ENCODE data around the gene TCF15. TPM values are rescaled to one million over a fixed set of nuclear protein-coding genes. Genes with fewer than 3 reads are reported as not detected.

Gene TCF15
- total RNA-seq, 1 donor from 2014 or later = not detected

- TF ChIP-seq CTCF (IDR thresholded peaks at IDR 0.05; ENCODE audit: insufficient read depth, low read length, severe bottlenecking) = no peak
Observed at GRCh38 chr20:626579-626978, 16.5 kb upstream of the TCF15 start.

GRCh38 chr20:625360-625932, 15.3 kb upstream of the TCF15 start:
- no peak for TF ChIP-seq CTCF (IDR thresholded peaks at IDR 0.05; ENCODE audit: insufficient read depth, low read length, severe bottlenecking)
- peak; percentile 66 for FAIRE-seq

More at GRCh38 chr20:626579-626978, 16.5 kb upstream of the TCF15 start:
- Histone ChIP-seq H3K36me3 (ENCODE audit: control insufficient read depth, insufficient read depth, low read length) (no peaks in the 10 kb centered on the region), H3K4me3 (ENCODE audit: low read depth, low read length) (no peak overlapping the region), H3K27me3 (ENCODE audit: control insufficient read depth, insufficient read depth, low read length) (peaks cover 5% of the 10 kb centered on the region)
- no peak for DNase-seq (ENCODE audit: low read depth)
- FAIRE-seq = no peak

GRCh38 chr20:623704-624103, 13.6 kb upstream of the TCF15 start:
- no peak for TF ChIP-seq CTCF (IDR thresholded peaks at IDR 0.05; ENCODE audit: insufficient read depth, low read length, severe bottlenecking)
- peaks cover 5% of the 10 kb centered on the region for H3K27me3 ChIP-seq (ENCODE audit: control insufficient read depth, insufficient read depth, low read length)
- FAIRE-seq (no peak), DNase-seq (ENCODE audit: low read depth) (no peak)
- no peak overlapping the region for H3K4me3 ChIP-seq (ENCODE audit: low read depth, low read length)
- H3K36me3 ChIP-seq (ENCODE audit: control insufficient read depth, insufficient read depth, low read length) = no peaks in the 10 kb centered on the region

More at GRCh38 chr20:625360-625932, 15.3 kb upstream of the TCF15 start:
- Histone ChIP-seq H3K4me3 (ENCODE audit: low read depth, low read length) (no peak overlapping the region), H3K27me3 (ENCODE audit: control insufficient read depth, insufficient read depth, low read length) (peaks cover 5% of the 10 kb centered on the region), H3K36me3 (ENCODE audit: control insufficient read depth, insufficient read depth, low read length) (no peaks in the 10 kb centered on the region)
- DNase-seq (ENCODE audit: low read depth) = no peak

GRCh38 chr20:623021-623420, 12.9 kb upstream of the TCF15 start:
- no peak overlapping the region for H3K4me3 ChIP-seq (ENCODE audit: low read depth, low read length)
- H3K36me3 ChIP-seq (ENCODE audit: control insufficient read depth, insufficient read depth, low read length) = no peaks in the 10 kb centered on the region
- H3K27me3 ChIP-seq (ENCODE audit: control insufficient read depth, insufficient read depth, low read length) = peaks cover 5% of the 10 kb centered on the region
- TF ChIP-seq CTCF (IDR thresholded peaks at IDR 0.05; ENCODE audit: insufficient read depth, low read length, severe bottlenecking) = no peak
- DNase-seq (ENCODE audit: low read depth) (no peak), FAIRE-seq (no peak)

- no peak for TF ChIP-seq CTCF (IDR thresholded peaks at IDR 0.05; ENCODE audit: insufficient read depth, low read length, severe bottlenecking)
- H3K4me3 ChIP-seq (ENCODE audit: low read depth, low read length) = no peak overlapping the region
- H3K36me3 ChIP-seq (ENCODE audit: control insufficient read depth, insufficient read depth, low read length) = no peaks in the 10 kb centered on the region
- FAIRE-seq (no peak), DNase-seq (ENCODE audit: low read depth) (no peak)
- peaks cover 5% of the 10 kb centered on the region for H3K27me3 ChIP-seq (ENCODE audit: control insufficient read depth, insufficient read depth, low read length)
Observed at GRCh38 chr20:622161-622560, 12.1 kb upstream of the TCF15 start.
